HepG2 (cell line): Measurements from ENCODE around the gene GPR87. TPM values are rescaled to one million over a fixed set of nuclear protein-coding genes. Genes with fewer than 3 reads are reported as not detected.

ENCODE experiments used
- ATAC-seq: fragments of 200-7000 bp; cut with Tn5 transposase; 3 replicates; pipeline ENCODE4 v1.9.1; 2020; ENCODE audit warnings: mild to moderate bottlenecking, moderate library complexity
- BruUV-seq: library from RNA; stranded (reverse); fragments of 400-500 nt; replicated peaks from 2 replicates; lab custom pipeline; 2021; lab: Mats Ljungman, UMichigan
- CTCF ChIA-PET: fragments of 300-600 bp; formaldehyde crosslinking; extraction: SDS; loops from one replicate; lab custom pipeline; 2021; ENCODE audit warnings: low total read pairs, inconsistent platforms, low intra/inter-chr PET ratio; lab: Yijun Ruan, JAX
- POLR2A ChIA-PET: fragments of 350-600 bp; sonication (Branson Sonifier 250); formaldehyde crosslinking; loops from one replicate; lab custom pipeline; 2020; ENCODE audit warnings: antibody characterized with exemption, inconsistent platforms; lab: Yijun Ruan, JAX
- DNase-seq: peaks from one replicate; pipeline ENCODE4 v3.0.0-alpha.2; 2015; ENCODE audit warnings: low spot score
- FAIRE-seq: peaks from 3 replicates; lab custom pipeline; 2011; peaks lifted over from hg19 to GRCh38; lab: Jason Lieb, UNC
- H2AFZ ChIP-seq: one replicate; pipeline ENCODE4 v1.6.1; 2011; ENCODE audit warnings: low read length, inconsistent platforms
- H3K27ac ChIP-seq: fragments of 300-600 bp; 3 replicates; pipeline ENCODE4 v1.8.0; 2011; ENCODE audit warnings: mixed run types, mild to moderate bottlenecking, mixed read lengths, low read length, inconsistent platforms; ENCODE audit not compliant: insufficient read depth; ENCODE audit errors: extremely low read length
- H3K27me3 ChIP-seq, 2 experiments: fragments of 200-600 bp in 1 of 2; 2 replicates in 1 of 2; 3 replicates in 1 of 2; pipeline versions ENCODE4 v1.6.0 to v1.8.0; 2011; ENCODE audit warnings: low read length in 2 of 2, mild to moderate bottlenecking in 2 of 2, moderate library complexity in 2 of 2, inconsistent platforms in 1 of 2; ENCODE audit not compliant: insufficient read depth in 2 of 2, control insufficient read depth in 1 of 2
- H3K36me3 ChIP-seq, 2 experiments: fragments of 200-600 bp in 1 of 2; replicated peaks in 1 of 2; 2 replicates in 1 of 2; 3 replicates in 1 of 2; pipeline versions ENCODE4 v1.5.1 to v1.8.0; 2011; ENCODE audit warnings: low read length in 2 of 2, inconsistent platforms in 1 of 2; ENCODE audit not compliant: insufficient read depth in 2 of 2, control insufficient read depth in 1 of 2
- H3K4me1 ChIP-seq: 2 replicates; pipeline ENCODE4 v1.5.1; 2012; ENCODE audit warnings: low read length, inconsistent platforms; ENCODE audit not compliant: insufficient read depth
- H3K4me2 ChIP-seq: 2 replicates; pipeline ENCODE4 v1.6.0; 2011; ENCODE audit warnings: low read depth, low read length, inconsistent platforms
- H3K4me3 ChIP-seq, 3 experiments: fragments of 200-600 bp in 1 of 3; sonication (generic), shearing (Covaris generic) in 1 of 3; replicated peaks in 1 of 3; 2 replicates each; pipeline ENCODE4 v1.5.1; 2011 to 2016; ENCODE audit warnings: low read length in 3 of 3, inconsistent platforms in 2 of 3, low read depth in 2 of 3, mild to moderate bottlenecking in 2 of 3, control low read depth in 1 of 3, mixed read lengths in 1 of 3; ENCODE audit not compliant: insufficient read depth in 1 of 3
- H3K79me2 ChIP-seq: one replicate; pipeline ENCODE4 v1.6.1; 2011; ENCODE audit warnings: low read length, inconsistent platforms; ENCODE audit not compliant: insufficient read depth
- H3K9ac ChIP-seq: 2 replicates; pipeline ENCODE4 v1.6.0; 2011; ENCODE audit warnings: mild to moderate bottlenecking, low read depth, low read length, inconsistent platforms; ENCODE audit not compliant: insufficient read depth
- H3K9me3 ChIP-seq: 2 replicates; pipeline ENCODE4 v1.5.1; 2012; ENCODE audit warnings: mild to moderate bottlenecking, low read length
- H4K20me1 ChIP-seq: 2 replicates; pipeline ENCODE4 v1.6.0; 2011; ENCODE audit warnings: inconsistent platforms, mild to moderate bottlenecking, low read length, moderate library complexity; ENCODE audit not compliant: insufficient read depth
- NFAT5 ChIP-seq: sonication (generic); formaldehyde crosslinking; IDR thresholded peaks from 2 replicates; pipeline ENCODE4 v1.4.0; 2020; ENCODE audit warnings: missing genetic modification reagents
- PRDM15 ChIP-seq: sonication (generic); formaldehyde crosslinking; IDR thresholded peaks from 2 replicates; pipeline ENCODE4 v1.4.0; 2020; ENCODE audit warnings: missing genetic modification reagents
- RFXANK ChIP-seq: IDR thresholded peaks from 2 replicates; pipeline ENCODE4 v1.6.1; 2016
- RXRA ChIP-seq: sonication (generic); formaldehyde crosslinking; IDR thresholded peaks from 2 replicates; pipeline ENCODE4 v1.5.1; 2020; ENCODE audit warnings: missing genetic modification reagents
- ZBTB38 ChIP-seq: sonication (generic); formaldehyde crosslinking; IDR thresholded peaks from 2 replicates; pipeline ENCODE4 v1.5.1; 2020; ENCODE audit warnings: mild to moderate bottlenecking, missing genetic modification reagents
- ZEB1 ChIP-seq: IDR thresholded peaks from 2 replicates; pipeline ENCODE4 v1.6.1; 2012; ENCODE audit warnings: mild to moderate bottlenecking, low read depth, inconsistent platforms; ENCODE audit not compliant: insufficient replicate concordance
- ZFY ChIP-seq: sonication (generic); formaldehyde crosslinking; IDR thresholded peaks from 2 replicates; pipeline ENCODE4 v1.4.0; 2020; ENCODE audit warnings: missing genetic modification reagents
- ZNF142 ChIP-seq: sonication (generic); formaldehyde crosslinking; IDR thresholded peaks from 2 replicates; pipeline ENCODE4 v1.4.0; 2020; ENCODE audit warnings: missing genetic modification reagents
- ZNF3 ChIP-seq: IDR thresholded peaks from 2 replicates; pipeline ENCODE4 v1.7.0; 2017; ENCODE audit warnings: inconsistent platforms
- ZNF737 ChIP-seq: sonication (generic); formaldehyde crosslinking; IDR thresholded peaks from 2 replicates; pipeline ENCODE4 v1.5.0; 2020; ENCODE audit warnings: missing genetic modification reagents, mild to moderate bottlenecking, borderline replicate concordance
- WGBS: methylation state at CpG from one replicate; pipeline ENCODE4 v1.1.6; 2017; ENCODE audit warnings: low lambda C conversion rate; 5-methylcytosine and 5-hydroxymethylcytosine counted together
- in situ Hi-C: cut with HindIII; loops from 2 replicates; pipeline ENCODE4 v1.10.0; 2017; ENCODE audit warnings: low pct_unique_long_range_greater_than_20kb; ENCODE audit not compliant: extremely low pct_ligation_motif_present
- intact Hi-C: fragments of 100-400 bp; cut with micrococcal nuclease; formaldehyde crosslinking; loops from one replicate; pipeline ENCODE4 v1.10.0; 2022; ENCODE audit not compliant: unreplicated experiment
- polyA plus RNA-seq, 8 experiments: library from polyadenylated mRNA; depleted of rRNA in 3 of 8; stranded (reverse) in 7 of 8; unstranded in 1 of 8; fragments of >200 nt; fragmentation: Illumina TruSeq in 4 of 8; extraction: Trizol in 4 of 8; gene quantifications; 2 replicates each; pipeline versions ENCODE4 v1.2.1 to v1.2.3, GENCODE V29; 2011 to 2016; ENCODE audit warnings: low read depth in 4 of 8, missing spikeins in 1 of 8, mixed read lengths in 1 of 8; ENCODE audit not compliant: insufficient read depth in 1 of 8
- total RNA-seq, 5 experiments: library from RNA; depleted of rRNA; stranded (reverse); fragments of >200 nt; fragmentation: Illumina TruSeq; extraction: Trizol; gene quantifications; 2 replicates each; pipeline ENCODE4 v1.2.3, GENCODE V29; 2016; ENCODE audit warnings: low read depth in 1 of 5

The GPR87 gene
- total and polyA plus RNA-seq, 2 of the 13 experiments (the other 11 are each of a cell fraction or from before 2014, with no cell fraction given), result not detected

GRCh38 chr3:151296226-151296625 lies 20.4 kb downstream of the GPR87 start:
- CTCF ChIA-PET, result no interaction called here

More at GRCh38 chr3:151296226-151296625, 20.4 kb downstream of the GPR87 start:
- no TSS peak for BruUV-seq
- Histone ChIP-seq H3K4me1 (no peaks in the 10 kb centered on the region), H2AFZ (no peak overlapping the region), H3K9ac (no peak overlapping the region), H3K4me2 (no peak overlapping the region), H3K4me3 (no peak overlapping the region), H3K36me3 (no peaks in the 10 kb centered on the region)
- intact Hi-C loops, result no loop called here
- WGBS, result 28% methylated on average over 3 of the region's 3 CpGs
- no peak for ATAC-seq
- TF ChIP-seq ZNF3 (CRISPR knock-in tag) (no peak), PRDM15 (CRISPR knock-in tag) (no peak), ZBTB38 (no peak), ZFY (CRISPR knock-in tag) (no peak), RXRA (CRISPR knock-in tag) (no peak), NFAT5 (CRISPR knock-in tag) (no peak), ZNF737 (no peak), ZEB1 (no peak), ZNF142 (CRISPR knock-in tag) (no peak), RFXANK (no peak)
- TF ChIP-seq, all 625 proteins: peak for 0
- Histone ChIP-seq H3K79me2 (no peaks in the 10 kb centered on the region), H3K9me3 (no peaks in the 10 kb centered on the region), H4K20me1 (no peaks in the 10 kb centered on the region), H3K27ac (no peak overlapping the region), H3K27me3 (no peaks in the 10 kb centered on the region)
- FAIRE-seq, result no peak
- no peak for DNase-seq
- in situ Hi-C loops, result no loop called here
- POLR2A ChIA-PET, result no interaction called here
